K562 (cell line): ENCODE measurements around the gene STK16. TPM values are rescaled to one million over a fixed set of nuclear protein-coding genes. Genes with fewer than 3 reads are reported as not detected.

Source experiments
- ATAC-seq: fragments of 200-7000 bp; cut with Tn5 transposase; 3 replicates; pipeline ENCODE4 v1.9.1; 2020; ENCODE audit warnings: moderate library complexity
- BruUV-seq: library from RNA; stranded (reverse); fragments of 400-500 nt; replicated peaks from 2 replicates; lab custom pipeline; 2021; lab: Mats Ljungman, UMichigan
- CTCF ChIA-PET: fragments of 300-600 bp; formaldehyde crosslinking; extraction: SDS; loops from one replicate; lab custom pipeline; 2021; ENCODE audit warnings: low intra/inter-chr PET ratio; lab: Yijun Ruan, JAX
- POLR2A ChIA-PET: fragments of 300-600, 350-650 bp; sonication (Branson Sonifier 250); formaldehyde crosslinking; extraction: SDS; loops from one replicate; lab custom pipeline; 2021; ENCODE audit warnings: antibody characterized with exemption, inconsistent platforms; lab: Yijun Ruan, JAX
- DNase-seq, 4 experiments: peaks; one replicate each; pipeline versions ENCODE4 v3.0.0 to v3.0.0-alpha.2; 2011 to 2018; ENCODE audit warnings: low spot score in 3 of 4, mixed read lengths in 3 of 4; ENCODE audit errors: extremely low read depth in 1 of 4
- FAIRE-seq: peaks from 2 replicates; lab custom pipeline; 2011; peaks lifted over from hg19 to GRCh38; lab: Jason Lieb, UNC
- H2AFZ ChIP-seq: 2 replicates; pipeline ENCODE4 v1.6.0; 2011; ENCODE audit warnings: low read depth, low read length, control low read depth, inconsistent platforms
- H3K27ac ChIP-seq: fragments of 200-600 bp; 3 replicates; pipeline ENCODE4 v1.8.0; 2011; ENCODE audit warnings: low read depth, mild to moderate bottlenecking, control low read depth, inconsistent platforms, low read length, moderate library complexity, mixed read lengths; ENCODE audit errors: extremely low read depth
- H3K27me3 ChIP-seq, 2 experiments: fragments of 300-600 bp in 1 of 2; 2 replicates in 1 of 2; 3 replicates in 1 of 2; pipeline versions ENCODE4 v1.6.0 to v1.8.0; 2011; ENCODE audit warnings: inconsistent platforms in 2 of 2, low read length in 2 of 2, mild to moderate bottlenecking in 1 of 2, mixed read lengths in 1 of 2, moderate library complexity in 1 of 2; ENCODE audit not compliant: control insufficient read depth in 2 of 2, insufficient read depth in 2 of 2
- H3K36me3 ChIP-seq: fragments of 300-600 bp; 3 replicates; pipeline ENCODE4 v1.8.0; 2011; ENCODE audit warnings: mild to moderate bottlenecking, low read length, inconsistent platforms; ENCODE audit not compliant: control insufficient read depth, insufficient read depth
- H3K4me1 ChIP-seq, 2 experiments: fragments of 200-600 bp in 1 of 2; replicated peaks in 1 of 2; 2 replicates in 1 of 2; 3 replicates in 1 of 2; pipeline versions ENCODE4 v1.5.1 to v1.8.0; 2011; ENCODE audit warnings: inconsistent platforms in 2 of 2, low read length in 2 of 2, mild to moderate bottlenecking in 1 of 2, mixed read lengths in 1 of 2, moderate library complexity in 1 of 2; ENCODE audit not compliant: control insufficient read depth in 2 of 2, insufficient read depth in 2 of 2
- H3K4me2 ChIP-seq: 2 replicates; pipeline ENCODE4 v1.6.1; 2011; ENCODE audit warnings: low read length, control low read depth, inconsistent platforms, mixed read lengths; ENCODE audit not compliant: insufficient read depth
- H3K4me3 ChIP-seq: fragments of 200-600 bp; sonication (generic), shearing (Covaris generic); 2 replicates; pipeline ENCODE4 v1.5.1; 2016; ENCODE audit warnings: control low read depth, inconsistent platforms
- H3K79me2 ChIP-seq: fragments of 200-600 bp; 3 replicates; pipeline ENCODE4 v1.8.0; 2011; ENCODE audit warnings: low read length, inconsistent platforms; ENCODE audit not compliant: control insufficient read depth, insufficient read depth
- H3K9ac ChIP-seq, 2 experiments: 2 replicates each; pipeline versions ENCODE4 v1.6.0 to v1.6.1; 2011; ENCODE audit warnings: low read depth in 2 of 2, low read length in 2 of 2, control low read depth in 1 of 2, inconsistent platforms in 1 of 2, mild to moderate bottlenecking in 1 of 2, mixed read lengths in 1 of 2; ENCODE audit not compliant: insufficient read depth in 1 of 2
- H3K9me1 ChIP-seq: one replicate; pipeline ENCODE4 v1.6.0; 2011; ENCODE audit warnings: inconsistent platforms, mild to moderate bottlenecking, low read length, moderate library complexity; ENCODE audit not compliant: control insufficient read depth, insufficient read depth
- H3K9me3 ChIP-seq: replicated peaks from 2 replicates; pipeline ENCODE4 v1.5.1; 2011; ENCODE audit warnings: low read depth, low read length, inconsistent platforms; ENCODE audit not compliant: control insufficient read depth, insufficient read depth
- H4K20me1 ChIP-seq: replicated peaks from 2 replicates; pipeline ENCODE4 v1.6.1; 2011; ENCODE audit warnings: low read length, inconsistent platforms, mixed read lengths; ENCODE audit not compliant: control insufficient read depth, insufficient read depth
- ARHGAP35 ChIP-seq: fragments of 450-650 bp; IDR thresholded peaks from 2 replicates; pipeline ENCODE4 v1.6.1; 2018; ENCODE audit not compliant: partially characterized antibody
- ARID1B ChIP-seq: fragments of 450-650 bp; IDR thresholded peaks from 2 replicates; pipeline ENCODE4 v1.6.1; 2016; ENCODE audit warnings: antibody characterized with exemption, mild to moderate bottlenecking, inconsistent platforms
- CBFA2T2 ChIP-seq: fragments of 450-650 bp; conservative IDR thresholded peaks from 2 replicates; pipeline ENCODE4 v1.6.1; 2017; ENCODE audit warnings: mild to moderate bottlenecking
- CEBPG ChIP-seq, 3 experiments: fragments of 200-800 bp in 1 of 3; sonication (Bioruptor generic) in 1 of 3; sonication (generic) in 1 of 3; formaldehyde crosslinking in 1 of 3; IDR thresholded peaks in 2 of 3; conservative IDR thresholded peaks in 1 of 3; 2 replicates each; pipeline versions ENCODE4 v1.6.1 to v1.8.0; 2016 to 2022; ENCODE audit warnings: missing compliant biosample characterization in 2 of 3, missing genetic modification characterization in 2 of 3, mild to moderate bottlenecking in 1 of 3, missing genetic modification reagents in 1 of 3
- EZH2 ChIP-seq: IDR thresholded peaks from 2 replicates; pipeline ENCODE4 v1.6.1; 2012; ENCODE audit warnings: low read depth, mild to moderate bottlenecking, inconsistent platforms, low read length, borderline replicate concordance
- MCM2 ChIP-seq: fragments of 450-650 bp; IDR thresholded peaks from 2 replicates; pipeline ENCODE4 v1.6.1; 2017; ENCODE audit warnings: low read depth, mild to moderate bottlenecking
- NCOR1 ChIP-seq: fragments of 450-650 bp; IDR thresholded peaks from 2 replicates; pipeline ENCODE4 v1.6.1; 2016; ENCODE audit warnings: mild to moderate bottlenecking, moderate library complexity
- RAD21 ChIP-seq, 2 experiments: fragments of 250-450 bp in 1 of 2; fragments of 450-650 bp in 1 of 2; sonication (Bioruptor Pico) in 1 of 2; formaldehyde crosslinking in 1 of 2; IDR thresholded peaks in 1 of 2; conservative IDR thresholded peaks in 1 of 2; 2 replicates each; pipeline versions ENCODE4 v1.4.0 to v1.8.0; 2020 to 2022; ENCODE audit warnings: mild to moderate bottlenecking in 2 of 2, moderate library complexity in 1 of 2
- ZFP1 ChIP-seq: fragments of 450-650 bp; formaldehyde crosslinking; IDR thresholded peaks from 2 replicates; pipeline ENCODE4 v1.4.0; 2020; ENCODE audit warnings: mild to moderate bottlenecking, mixed read lengths
- ZNF12 ChIP-seq: sonication (generic); formaldehyde crosslinking; IDR thresholded peaks from 2 replicates; pipeline ENCODE4 v1.4.0; 2020; ENCODE audit warnings: mild to moderate bottlenecking, missing genetic modification reagents
- ZNF23 ChIP-seq: fragments of 250-450 bp; sonication (Bioruptor Pico); IDR thresholded peaks from 2 replicates; pipeline ENCODE4 v1.4.0; 2020; ENCODE audit warnings: mild to moderate bottlenecking
- ZNF316 ChIP-seq: fragments of 450-650 bp; IDR thresholded peaks from 2 replicates; pipeline ENCODE4 v1.6.1; 2016
- ZNF436 ChIP-seq: fragments of 250-450, 450-650 bp; sonication (Bioruptor Pico); formaldehyde crosslinking; IDR thresholded peaks from 2 replicates; pipeline ENCODE4 v1.7.0; 2020; ENCODE audit warnings: mild to moderate bottlenecking
- ZNF57 ChIP-seq: fragments of 450-650 bp; formaldehyde crosslinking; IDR thresholded peaks from 2 replicates; pipeline ENCODE4 v1.4.0; 2020; ENCODE audit warnings: mild to moderate bottlenecking, moderate library complexity
- WGBS: fragments of 100-300 bp; shearing (Covaris generic); methylation state at CpG from one replicate; pipeline ENCODE4 v1.1.6; 2016; ENCODE audit warnings: low coverage, mixed read lengths; ENCODE audit not compliant: insufficient coverage; ENCODE audit errors: missing lambda C conversion rate; 5-methylcytosine and 5-hydroxymethylcytosine counted together
- in situ Hi-C: fragments of 300-500 bp; cut with MboI; formaldehyde crosslinking; loops from 4 replicates; pipeline ENCODE4 v1.15.0; 2018; ENCODE audit warnings: inconsistent platforms, mixed read lengths
- intact Hi-C: fragments of 100-400 bp; cut with micrococcal nuclease; formaldehyde crosslinking; loops from 2 replicates; pipeline ENCODE4 v1.14.2; 2022
- polyA plus RNA-seq, 8 experiments: library from polyadenylated mRNA; depleted of rRNA in 4 of 8; stranded (reverse) in 5 of 8; unstranded in 3 of 8; fragments of >200 nt; fragmentation: Nextera tagmentation in 2 of 8; fragmentation: Illumina TruSeq in 1 of 8; extraction: Ambion mirVana in 2 of 8; extraction: Trizol in 1 of 8; gene quantifications; 2 replicates each; pipeline versions ENCODE4 v1.2.1 to v1.2.3, GENCODE V29; 2011 to 2014; ENCODE audit warnings: inconsistent platforms in 1 of 8, missing spikeins in 1 of 8
- total RNA-seq, 7 experiments: library from RNA; depleted of rRNA in 6 of 7; stranded (reverse); fragments of >200 nt in 6 of 7; fragmentation: Illumina TruSeq in 2 of 7; extraction: Trizol in 2 of 7; gene quantifications; 2 replicates each; pipeline versions ENCODE4 v1.2.1 to v1.2.3, GENCODE V29; 2011 to 2021; ENCODE audit warnings: low replicate concordance in 1 of 7
- TF ChIP-seq, protein P1 (sequence below): IDR thresholded peaks from 2 replicates; pipeline ENCODE4 v1.6.1; 2016; ENCODE audit warnings: missing genetic modification characterization, missing compliant biosample characterization
- TF ChIP-seq, protein P2 (sequence below): fragments of 450-650 bp; formaldehyde crosslinking; IDR thresholded peaks from 2 replicates; pipeline ENCODE4 v1.4.0; 2020; ENCODE audit warnings: mild to moderate bottlenecking, moderate library complexity

Gene STK16
- total and polyA plus RNA-seq, 9 of the 15 experiments (the other 6 are each of a cell fraction or from before 2014, with no cell fraction given) = 5.4 to 36.2 (median 17.8) TPM

DNA sequence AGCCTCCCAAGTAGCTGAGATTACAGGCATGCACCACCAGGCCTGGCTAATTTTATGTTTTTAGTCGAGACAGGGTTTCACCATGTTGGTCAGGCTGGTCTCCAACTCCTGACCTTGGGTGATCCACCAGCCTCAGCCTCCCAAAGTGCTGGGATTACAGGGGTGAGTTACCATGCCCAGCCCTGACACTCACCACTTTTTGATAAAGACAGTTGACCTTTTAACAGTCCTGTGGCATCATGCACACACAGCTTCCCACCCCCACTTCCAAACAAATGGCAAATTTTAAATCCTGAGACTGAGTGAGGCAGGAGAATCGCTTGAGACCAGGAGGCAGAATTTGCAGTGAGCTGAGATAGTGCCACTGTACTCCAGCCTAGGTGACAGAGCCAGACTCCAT, 27.7 kb downstream of the STK16 start:
- 10% methylated on average over 2 of the region's 2 CpGs for WGBS
- no TSS peak for BruUV-seq
- H3K9me3 ChIP-seq = no peaks in the 10 kb centered on the region
- intact Hi-C loops = no loop called here
- FAIRE-seq (no peak), ATAC-seq (no peak), DNase-seq (no peak)
- H3K9ac ChIP-seq = no peak overlapping the region
- no peaks in the 10 kb centered on the region for H3K9me1 ChIP-seq
- no peaks in the 10 kb centered on the region for H3K79me2 ChIP-seq
- no peaks in the 10 kb centered on the region for H3K36me3 ChIP-seq
- H3K4me2 ChIP-seq = no peak overlapping the region
- in situ Hi-C loops = no loop called here
- ChIA-PET CTCF (no interaction called here), POLR2A (interaction anchor here (0.5 to 0.8 kb wide), 4 partner anchors 9 to 232 kb away, joined by 3 to 5 read pairs (median 4); no protein-coding TSS in a partner anchor)
- H4K20me1 ChIP-seq = no peaks in the 10 kb centered on the region
- H3K27ac ChIP-seq = no peak overlapping the region
- H2AFZ ChIP-seq = no peak overlapping the region
- H3K27me3 ChIP-seq = no peaks in the 10 kb centered on the region
- H3K4me1 ChIP-seq = peaks cover 9 to 12% of the 10 kb centered on the region in 2 experiments
- no peak overlapping the region for H3K4me3 ChIP-seq
- TF ChIP-seq ZNF12 (CRISPR knock-in tag) = no peak
- no peak for TF ChIP-seq ZFP1 (CRISPR knock-in tag)
- TF ChIP-seq MCM2 = no peak
- TF ChIP-seq NCOR1 = no peak
- TF ChIP-seq, protein P1, sequence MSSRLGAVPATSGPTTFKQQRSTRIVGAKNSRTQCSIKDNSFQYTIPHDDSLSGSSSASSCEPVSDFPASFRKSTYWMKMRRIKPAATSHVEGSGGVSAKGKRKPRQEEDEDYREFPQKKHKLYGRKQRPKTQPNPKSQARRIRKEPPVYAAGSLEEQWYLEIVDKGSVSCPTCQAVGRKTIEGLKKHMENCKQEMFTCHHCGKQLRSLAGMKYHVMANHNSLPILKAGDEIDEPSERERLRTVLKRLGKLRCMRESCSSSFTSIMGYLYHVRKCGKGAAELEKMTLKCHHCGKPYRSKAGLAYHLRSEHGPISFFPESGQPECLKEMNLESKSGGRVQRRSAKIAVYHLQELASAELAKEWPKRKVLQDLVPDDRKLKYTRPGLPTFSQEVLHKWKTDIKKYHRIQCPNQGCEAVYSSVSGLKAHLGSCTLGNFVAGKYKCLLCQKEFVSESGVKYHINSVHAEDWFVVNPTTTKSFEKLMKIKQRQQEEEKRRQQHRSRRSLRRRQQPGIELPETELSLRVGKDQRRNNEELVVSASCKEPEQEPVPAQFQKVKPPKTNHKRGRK (tag) = no peak
- TF ChIP-seq, protein P2, sequence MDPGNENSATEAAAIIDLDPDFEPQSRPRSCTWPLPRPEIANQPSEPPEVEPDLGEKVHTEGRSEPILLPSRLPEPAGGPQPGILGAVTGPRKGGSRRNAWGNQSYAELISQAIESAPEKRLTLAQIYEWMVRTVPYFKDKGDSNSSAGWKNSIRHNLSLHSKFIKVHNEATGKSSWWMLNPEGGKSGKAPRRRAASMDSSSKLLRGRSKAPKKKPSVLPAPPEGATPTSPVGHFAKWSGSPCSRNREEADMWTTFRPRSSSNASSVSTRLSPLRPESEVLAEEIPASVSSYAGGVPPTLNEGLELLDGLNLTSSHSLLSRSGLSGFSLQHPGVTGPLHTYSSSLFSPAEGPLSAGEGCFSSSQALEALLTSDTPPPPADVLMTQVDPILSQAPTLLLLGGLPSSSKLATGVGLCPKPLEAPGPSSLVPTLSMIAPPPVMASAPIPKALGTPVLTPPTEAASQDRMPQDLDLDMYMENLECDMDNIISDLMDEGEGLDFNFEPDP = no peak
- no peak for TF ChIP-seq EZH2
- no peak for TF ChIP-seq CEBPG (CRISPR knock-in tag; IDR thresholded peaks at IDR 0.05)
- no peak for TF ChIP-seq CEBPG (tag; conservative IDR thresholded peaks at IDR 0.05 in 1 of 2, IDR thresholded peaks at IDR 0.05 in 1 of 2)
- TF ChIP-seq RAD21 (CRISPR knock-in tag; conservative IDR thresholded peaks at IDR 0.05 in 1 of 2, IDR thresholded peaks at IDR 0.05 in 1 of 2) = no peak
- no peak for TF ChIP-seq ZNF436 (CRISPR knock-in tag)
- TF ChIP-seq CBFA2T2 = peak; percentile 32; the same call in 1 of the 2 replicates
- TF ChIP-seq ZNF23 (CRISPR knock-in tag) = no peak
- no peak for TF ChIP-seq ZNF316
- no peak for TF ChIP-seq ARHGAP35
- TF ChIP-seq ZNF57 (CRISPR knock-in tag) = no peak
- TF ChIP-seq ARID1B = peak; percentile 26; the same call in 1 of the 2 replicates
